HepG2 (cell line): ENCODE data around the gene KRCC1. TPM values are rescaled to one million over a fixed set of nuclear protein-coding genes. Genes with fewer than 3 reads are reported as not detected.

Experiments used
- FOSL2 ChIP-seq: sonication (generic); formaldehyde crosslinking; IDR thresholded peaks from 2 replicates; pipeline ENCODE4 v1.4.0; 2020; ENCODE audit warnings: missing genetic modification reagents
- GTF2F1 ChIP-seq: fragments of 150-350 bp; IDR thresholded peaks from 2 replicates; pipeline ENCODE4 v1.6.1; 2014; ENCODE audit warnings: low read length
- MTA1 ChIP-seq: sonication (generic); formaldehyde crosslinking; IDR thresholded peaks from 2 replicates; pipeline ENCODE4 v1.4.0; 2020; ENCODE audit warnings: missing genetic modification reagents, mild to moderate bottlenecking, borderline replicate concordance
- RARG ChIP-seq: sonication (generic); formaldehyde crosslinking; IDR thresholded peaks from 2 replicates; pipeline ENCODE4 v1.4.0; 2020; ENCODE audit warnings: low read depth, mild to moderate bottlenecking, missing genetic modification reagents
- RCOR2 ChIP-seq: IDR thresholded peaks from 2 replicates; pipeline ENCODE4 v1.6.1; 2016; ENCODE audit warnings: missing biosample characterization, missing genetic modification reagents
- TOE1 ChIP-seq: sonication (generic); formaldehyde crosslinking; IDR thresholded peaks from 2 replicates; pipeline ENCODE4 v1.4.0; 2020; ENCODE audit warnings: mild to moderate bottlenecking, missing genetic modification reagents
- ZNF501 ChIP-seq: sonication (generic); formaldehyde crosslinking; IDR thresholded peaks from 2 replicates; pipeline ENCODE4 v1.5.1; 2020; ENCODE audit warnings: mild to moderate bottlenecking, moderate library complexity, missing genetic modification reagents
- ZSCAN25 ChIP-seq: sonication (generic); formaldehyde crosslinking; IDR thresholded peaks from 2 replicates; pipeline ENCODE4 v1.8.0; 2022; ENCODE audit warnings: mild to moderate bottlenecking, missing genetic modification reagents
- polyA plus RNA-seq, 8 experiments: library from polyadenylated mRNA; depleted of rRNA in 3 of 8; stranded (reverse) in 7 of 8; unstranded in 1 of 8; fragments of >200 nt; fragmentation: Illumina TruSeq in 4 of 8; extraction: Trizol in 4 of 8; gene quantifications; 2 replicates each; pipeline versions ENCODE4 v1.2.1 to v1.2.3, GENCODE V29; 2011 to 2016; ENCODE audit warnings: low read depth in 4 of 8, missing spikeins in 1 of 8, mixed read lengths in 1 of 8; ENCODE audit not compliant: insufficient read depth in 1 of 8
- total RNA-seq, 5 experiments: library from RNA; depleted of rRNA; stranded (reverse); fragments of >200 nt; fragmentation: Illumina TruSeq; extraction: Trizol; gene quantifications; 2 replicates each; pipeline ENCODE4 v1.2.3, GENCODE V29; 2016; ENCODE audit warnings: low read depth in 1 of 5
- TF ChIP-seq, protein P1 (sequence below): sonication (generic); formaldehyde crosslinking; IDR thresholded peaks from 2 replicates; pipeline ENCODE4 v1.4.0; 2020; ENCODE audit warnings: missing genetic modification reagents
- TF ChIP-seq, protein P2 (sequence below): sonication (generic); formaldehyde crosslinking; IDR thresholded peaks from 2 replicates; pipeline ENCODE4 v1.4.0; 2020; ENCODE audit warnings: missing genetic modification reagents, borderline replicate concordance
- TF ChIP-seq, protein P3 (sequence below): sonication (generic); formaldehyde crosslinking; IDR thresholded peaks from 2 replicates; pipeline ENCODE4 v1.4.0; 2020; ENCODE audit warnings: missing genetic modification reagents, borderline replicate concordance

The KRCC1 gene
- total and polyA plus RNA-seq, 2 of the 13 experiments (the other 11 are each of a cell fraction or from before 2014, with no cell fraction given) = 6.5 to 7.7 TPM

DNA sequence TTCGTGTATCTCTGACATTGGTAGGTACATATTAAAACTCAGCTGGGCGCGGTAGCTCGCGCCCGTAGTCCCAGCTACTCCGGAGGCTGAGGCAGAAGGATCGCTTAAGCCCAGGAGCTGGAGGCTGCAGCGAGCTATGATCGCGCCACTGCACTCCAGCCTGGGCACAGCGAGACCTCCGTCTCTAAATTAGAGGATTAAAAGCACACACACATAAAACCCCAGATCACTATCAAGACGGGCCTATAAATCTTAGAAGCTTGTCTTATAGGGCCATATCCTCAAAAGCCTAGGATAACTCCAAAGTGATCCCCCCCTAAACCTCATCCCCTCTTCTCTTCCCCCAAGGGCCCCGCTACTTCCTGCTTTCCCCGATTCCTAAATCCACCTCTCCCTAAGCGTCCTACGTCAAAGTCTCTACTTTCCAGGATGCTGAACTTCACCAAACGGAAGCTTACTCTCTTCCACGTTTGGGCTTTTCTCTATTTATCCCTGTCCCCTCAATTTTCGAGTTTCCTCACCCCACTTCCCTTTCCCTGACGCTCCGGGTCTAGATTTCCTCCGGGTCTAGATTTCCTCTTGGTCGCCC, 707 bp downstream of the KRCC1 start (continued):
- TF ChIP-seq RCOR2 (CRISPR knock-in tag) = no peak; the same call in 1 of the 2 replicates
- TF ChIP-seq, protein P1, sequence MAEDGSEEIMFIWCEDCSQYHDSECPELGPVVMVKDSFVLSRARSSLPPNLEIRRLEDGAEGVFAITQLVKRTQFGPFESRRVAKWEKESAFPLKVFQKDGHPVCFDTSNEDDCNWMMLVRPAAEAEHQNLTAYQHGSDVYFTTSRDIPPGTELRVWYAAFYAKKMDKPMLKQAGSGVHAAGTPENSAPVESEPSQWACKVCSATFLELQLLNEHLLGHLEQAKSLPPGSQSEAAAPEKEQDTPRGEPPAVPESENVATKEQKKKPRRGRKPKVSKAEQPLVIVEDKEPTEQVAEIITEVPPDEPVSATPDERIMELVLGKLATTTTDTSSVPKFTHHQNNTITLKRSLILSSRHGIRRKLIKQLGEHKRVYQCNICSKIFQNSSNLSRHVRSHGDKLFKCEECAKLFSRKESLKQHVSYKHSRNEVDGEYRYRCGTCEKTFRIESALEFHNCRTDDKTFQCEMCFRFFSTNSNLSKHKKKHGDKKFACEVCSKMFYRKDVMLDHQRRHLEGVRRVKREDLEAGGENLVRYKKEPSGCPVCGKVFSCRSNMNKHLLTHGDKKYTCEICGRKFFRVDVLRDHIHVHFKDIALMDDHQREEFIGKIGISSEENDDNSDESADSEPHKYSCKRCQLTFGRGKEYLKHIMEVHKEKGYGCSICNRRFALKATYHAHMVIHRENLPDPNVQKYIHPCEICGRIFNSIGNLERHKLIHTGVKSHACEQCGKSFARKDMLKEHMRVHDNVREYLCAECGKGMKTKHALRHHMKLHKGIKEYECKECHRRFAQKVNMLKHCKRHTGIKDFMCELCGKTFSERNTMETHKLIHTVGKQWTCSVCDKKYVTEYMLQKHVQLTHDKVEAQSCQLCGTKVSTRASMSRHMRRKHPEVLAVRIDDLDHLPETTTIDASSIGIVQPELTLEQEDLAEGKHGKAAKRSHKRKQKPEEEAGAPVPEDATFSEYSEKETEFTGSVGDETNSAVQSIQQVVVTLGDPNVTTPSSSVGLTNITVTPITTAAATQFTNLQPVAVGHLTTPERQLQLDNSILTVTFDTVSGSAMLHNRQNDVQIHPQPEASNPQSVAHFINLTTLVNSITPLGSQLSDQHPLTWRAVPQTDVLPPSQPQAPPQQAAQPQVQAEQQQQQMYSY = no peak
- TF ChIP-seq, protein P2, sequence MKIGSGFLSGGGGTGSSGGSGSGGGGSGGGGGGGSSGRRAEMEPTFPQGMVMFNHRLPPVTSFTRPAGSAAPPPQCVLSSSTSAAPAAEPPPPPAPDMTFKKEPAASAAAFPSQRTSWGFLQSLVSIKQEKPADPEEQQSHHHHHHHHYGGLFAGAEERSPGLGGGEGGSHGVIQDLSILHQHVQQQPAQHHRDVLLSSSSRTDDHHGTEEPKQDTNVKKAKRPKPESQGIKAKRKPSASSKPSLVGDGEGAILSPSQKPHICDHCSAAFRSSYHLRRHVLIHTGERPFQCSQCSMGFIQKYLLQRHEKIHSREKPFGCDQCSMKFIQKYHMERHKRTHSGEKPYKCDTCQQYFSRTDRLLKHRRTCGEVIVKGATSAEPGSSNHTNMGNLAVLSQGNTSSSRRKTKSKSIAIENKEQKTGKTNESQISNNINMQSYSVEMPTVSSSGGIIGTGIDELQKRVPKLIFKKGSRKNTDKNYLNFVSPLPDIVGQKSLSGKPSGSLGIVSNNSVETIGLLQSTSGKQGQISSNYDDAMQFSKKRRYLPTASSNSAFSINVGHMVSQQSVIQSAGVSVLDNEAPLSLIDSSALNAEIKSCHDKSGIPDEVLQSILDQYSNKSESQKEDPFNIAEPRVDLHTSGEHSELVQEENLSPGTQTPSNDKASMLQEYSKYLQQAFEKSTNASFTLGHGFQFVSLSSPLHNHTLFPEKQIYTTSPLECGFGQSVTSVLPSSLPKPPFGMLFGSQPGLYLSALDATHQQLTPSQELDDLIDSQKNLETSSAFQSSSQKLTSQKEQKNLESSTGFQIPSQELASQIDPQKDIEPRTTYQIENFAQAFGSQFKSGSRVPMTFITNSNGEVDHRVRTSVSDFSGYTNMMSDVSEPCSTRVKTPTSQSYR = no peak
- TF ChIP-seq TOE1 (CRISPR knock-in tag) = no peak
- no peak for TF ChIP-seq GTF2F1
- TF ChIP-seq, protein P3, sequence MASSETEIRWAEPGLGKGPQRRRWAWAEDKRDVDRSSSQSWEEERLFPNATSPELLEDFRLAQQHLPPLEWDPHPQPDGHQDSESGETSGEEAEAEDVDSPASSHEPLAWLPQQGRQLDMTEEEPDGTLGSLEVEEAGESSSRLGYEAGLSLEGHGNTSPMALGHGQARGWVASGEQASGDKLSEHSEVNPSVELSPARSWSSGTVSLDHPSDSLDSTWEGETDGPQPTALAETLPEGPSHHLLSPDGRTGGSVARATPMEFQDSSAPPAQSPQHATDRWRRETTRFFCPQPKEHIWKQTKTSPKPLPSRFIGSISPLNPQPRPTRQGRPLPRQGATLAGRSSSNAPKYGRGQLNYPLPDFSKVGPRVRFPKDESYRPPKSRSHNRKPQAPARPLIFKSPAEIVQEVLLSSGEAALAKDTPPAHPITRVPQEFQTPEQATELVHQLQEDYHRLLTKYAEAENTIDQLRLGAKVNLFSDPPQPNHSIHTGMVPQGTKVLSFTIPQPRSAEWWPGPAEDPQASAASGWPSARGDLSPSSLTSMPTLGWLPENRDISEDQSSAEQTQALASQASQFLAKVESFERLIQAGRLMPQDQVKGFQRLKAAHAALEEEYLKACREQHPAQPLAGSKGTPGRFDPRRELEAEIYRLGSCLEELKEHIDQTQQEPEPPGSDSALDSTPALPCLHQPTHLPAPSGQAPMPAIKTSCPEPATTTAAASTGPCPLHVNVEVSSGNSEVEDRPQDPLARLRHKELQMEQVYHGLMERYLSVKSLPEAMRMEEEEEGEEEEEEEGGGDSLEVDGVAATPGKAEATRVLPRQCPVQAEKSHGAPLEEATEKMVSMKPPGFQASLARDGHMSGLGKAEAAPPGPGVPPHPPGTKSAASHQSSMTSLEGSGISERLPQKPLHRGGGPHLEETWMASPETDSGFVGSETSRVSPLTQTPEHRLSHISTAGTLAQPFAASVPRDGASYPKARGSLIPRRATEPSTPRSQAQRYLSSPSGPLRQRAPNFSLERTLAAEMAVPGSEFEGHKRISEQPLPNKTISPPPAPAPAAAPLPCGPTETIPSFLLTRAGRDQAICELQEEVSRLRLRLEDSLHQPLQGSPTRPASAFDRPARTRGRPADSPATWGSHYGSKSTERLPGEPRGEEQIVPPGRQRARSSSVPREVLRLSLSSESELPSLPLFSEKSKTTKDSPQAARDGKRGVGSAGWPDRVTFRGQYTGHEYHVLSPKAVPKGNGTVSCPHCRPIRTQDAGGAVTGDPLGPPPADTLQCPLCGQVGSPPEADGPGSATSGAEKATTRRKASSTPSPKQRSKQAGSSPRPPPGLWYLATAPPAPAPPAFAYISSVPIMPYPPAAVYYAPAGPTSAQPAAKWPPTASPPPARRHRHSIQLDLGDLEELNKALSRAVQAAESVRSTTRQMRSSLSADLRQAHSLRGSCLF (CRISPR knock-in tag) = no peak
- no peak for TF ChIP-seq ZSCAN25 (CRISPR knock-in tag)
- TF ChIP-seq ZNF501 (CRISPR knock-in tag) = no peak
- TF ChIP-seq RARG (CRISPR knock-in tag) = no peak
- no peak for TF ChIP-seq FOSL2 (CRISPR knock-in tag)
- TF ChIP-seq MTA1 (CRISPR knock-in tag) = no peak
